Keratinocyte (primary cell): ENCODE data around the gene HOXD13. TPM values are rescaled to one million over a fixed set of nuclear protein-coding genes. Genes with fewer than 3 reads are reported as not detected.

Source experiments
- DNase-seq: peaks from one replicate; pipeline ENCODE4 v3.0.0-alpha.2; 2011; ENCODE audit warnings: low read depth, missing footprints, low spot score
- FAIRE-seq: peaks from 2 replicates; lab custom pipeline; 2011; peaks lifted over from hg19 to GRCh38; lab: Jason Lieb, UNC
- H2AFZ ChIP-seq: 2 replicates; pipeline ENCODE4 v1.6.0; 2012; ENCODE audit warnings: low read length, control low read depth, inconsistent platforms; ENCODE audit not compliant: control insufficient read depth
- H3K27ac ChIP-seq: 2 replicates; pipeline ENCODE4 v1.5.1; 2011; ENCODE audit warnings: low read length; ENCODE audit not compliant: control insufficient read depth, insufficient read depth
- H3K27me3 ChIP-seq: 3 replicates; pipeline ENCODE4 v1.6.0; 2011; ENCODE audit warnings: low read length; ENCODE audit not compliant: control insufficient read depth, insufficient read depth; ENCODE audit errors: extremely low read depth
- H3K36me3 ChIP-seq, 2 experiments: 2 replicates in 1 of 2; 3 replicates in 1 of 2; pipeline ENCODE4 v1.5.1; 2011; ENCODE audit warnings: low read length in 2 of 2, mild to moderate bottlenecking in 1 of 2; ENCODE audit not compliant: control insufficient read depth in 2 of 2, insufficient read depth in 2 of 2; ENCODE audit errors: extremely low read depth in 1 of 2
- H3K4me1 ChIP-seq: 3 replicates; pipeline ENCODE4 v1.5.1; 2011; ENCODE audit warnings: low read length; ENCODE audit not compliant: control insufficient read depth, insufficient read depth; ENCODE audit errors: extremely low read depth
- H3K4me2 ChIP-seq: 3 replicates; pipeline ENCODE4 v1.6.0; 2011; ENCODE audit warnings: low read depth, low read length; ENCODE audit not compliant: control insufficient read depth, insufficient read depth; ENCODE audit errors: extremely low read depth
- H3K4me3 ChIP-seq, 3 experiments: fragments of 200-600 bp in 1 of 3; sonication (generic) in 1 of 3; 2 replicates in 2 of 3; 3 replicates in 1 of 3; pipeline ENCODE4 v1.5.1; 2011 to 2016; ENCODE audit warnings: low read length in 3 of 3, mild to moderate bottlenecking in 3 of 3, control low read depth in 2 of 3, inconsistent platforms in 1 of 3, low read depth in 1 of 3, mixed read lengths in 1 of 3, mixed run types in 1 of 3, moderate library complexity in 1 of 3; ENCODE audit not compliant: control insufficient read depth in 2 of 3, insufficient read depth in 2 of 3; ENCODE audit errors: extremely low read depth in 1 of 3
- H3K79me2 ChIP-seq: 2 replicates; pipeline ENCODE4 v1.6.0; 2012; ENCODE audit warnings: low read length; ENCODE audit not compliant: control insufficient read depth, insufficient read depth
- H3K9ac ChIP-seq: 3 replicates; pipeline ENCODE4 v1.6.0; 2011; ENCODE audit warnings: low read length; ENCODE audit not compliant: control insufficient read depth, insufficient read depth; ENCODE audit errors: extremely low read depth
- H3K9me1 ChIP-seq: 3 replicates; pipeline ENCODE4 v1.6.0; 2011; ENCODE audit warnings: low read length; ENCODE audit not compliant: control insufficient read depth, insufficient read depth; ENCODE audit errors: extremely low read depth
- H3K9me3 ChIP-seq: 2 replicates; pipeline ENCODE4 v1.5.1; 2012; ENCODE audit warnings: low read depth, low read length; ENCODE audit not compliant: control insufficient read depth
- H4K20me1 ChIP-seq: 3 replicates; pipeline ENCODE4 v1.6.0; 2011; ENCODE audit warnings: low read length; ENCODE audit not compliant: control insufficient read depth, insufficient read depth; ENCODE audit errors: extremely low read depth
- EZH2 ChIP-seq: IDR thresholded peaks from one replicate; pipeline ENCODE4 v1.6.1; 2012; ENCODE audit warnings: inconsistent platforms, mild to moderate bottlenecking, low read length, moderate library complexity
- dilution Hi-C: fragments of 300-500 bp; cut with MboI; formaldehyde crosslinking; loops from one replicate; pipeline ENCODE4 v1.7.0; 2020; ENCODE audit warnings: low sequenced_read_pairs; ENCODE audit not compliant: extremely low pct_ligation_motif_present
- polyA plus RNA-seq, 5 experiments: library from polyadenylated mRNA; depleted of rRNA in 3 of 5; stranded (reverse) in 3 of 5; stranded (forward) in 1 of 5; unstranded in 1 of 5; fragments of >200 nt; gene quantifications; 1 replicate in 1 of 5; 2 replicates in 3 of 5; 3 replicates in 1 of 5; pipeline versions ENCODE4 v1.2.1 to v1.2.3, GENCODE V29; 2011 to 2012; ENCODE audit warnings: missing spikeins in 2 of 5, low read depth in 1 of 5, low replicate concordance in 1 of 5
- TF ChIP-seq, protein P1 (sequence below), 3 experiments: IDR thresholded peaks in 1 of 3; conservative IDR thresholded peaks in 1 of 3; optimal IDR thresholded peaks in 1 of 3; 2 replicates in 2 of 3; 3 replicates in 1 of 3; pipeline versions ENCODE3 to v1.5.1; 2011; ENCODE audit warnings: low read length in 3 of 3, mild to moderate bottlenecking in 3 of 3, moderate library complexity in 2 of 3, control low read depth in 1 of 3, inconsistent platforms in 1 of 3; ENCODE audit not compliant: insufficient read depth in 2 of 3; ENCODE audit errors: extremely low read depth in 1 of 3

The HOXD13 gene
- polyA plus RNA-seq, 1 donor (not counting 4 experiments of a cell fraction or from before 2014, with no cell fraction given), result not detected

DNA sequence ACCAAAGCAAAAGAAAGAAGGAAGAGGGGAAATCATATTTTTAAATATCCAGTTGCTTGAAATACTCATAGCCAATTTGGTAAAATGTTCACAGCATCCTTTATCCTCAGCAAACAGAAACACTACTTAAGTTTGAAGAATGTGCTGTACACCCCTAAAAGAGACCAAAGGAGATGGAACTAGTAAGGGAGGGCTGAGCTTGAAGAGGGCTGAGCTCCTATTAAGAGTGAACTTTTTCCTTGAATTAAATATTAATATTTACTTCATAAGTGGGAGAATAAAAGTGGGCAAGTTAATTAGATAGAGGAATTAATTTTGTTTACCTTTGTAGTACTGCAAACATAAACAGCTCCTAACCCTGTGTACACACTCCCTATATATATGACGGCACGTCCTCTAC lies 15.7 kb upstream of the HOXD13 start:
- no peak overlapping the region for H3K27ac ChIP-seq
- dilution Hi-C loops, result no loop called here
- H3K4me3 ChIP-seq, result no peak overlapping the region
- H3K9ac ChIP-seq, result no peak overlapping the region
- no peak for FAIRE-seq
- no peaks in the 10 kb centered on the region for H3K36me3 ChIP-seq
- H3K79me2 ChIP-seq, result no peaks in the 10 kb centered on the region
- no peak for DNase-seq
- H3K9me1 ChIP-seq, result no peaks in the 10 kb centered on the region
- H4K20me1 ChIP-seq, result no peaks in the 10 kb centered on the region
- peaks cover 12% of the 10 kb centered on the region for H3K9me3 ChIP-seq
- no peaks in the 10 kb centered on the region for H3K4me1 ChIP-seq
- H2AFZ ChIP-seq, result no peak overlapping the region
- H3K4me2 ChIP-seq, result no peak overlapping the region
- TF ChIP-seq, protein P1, sequence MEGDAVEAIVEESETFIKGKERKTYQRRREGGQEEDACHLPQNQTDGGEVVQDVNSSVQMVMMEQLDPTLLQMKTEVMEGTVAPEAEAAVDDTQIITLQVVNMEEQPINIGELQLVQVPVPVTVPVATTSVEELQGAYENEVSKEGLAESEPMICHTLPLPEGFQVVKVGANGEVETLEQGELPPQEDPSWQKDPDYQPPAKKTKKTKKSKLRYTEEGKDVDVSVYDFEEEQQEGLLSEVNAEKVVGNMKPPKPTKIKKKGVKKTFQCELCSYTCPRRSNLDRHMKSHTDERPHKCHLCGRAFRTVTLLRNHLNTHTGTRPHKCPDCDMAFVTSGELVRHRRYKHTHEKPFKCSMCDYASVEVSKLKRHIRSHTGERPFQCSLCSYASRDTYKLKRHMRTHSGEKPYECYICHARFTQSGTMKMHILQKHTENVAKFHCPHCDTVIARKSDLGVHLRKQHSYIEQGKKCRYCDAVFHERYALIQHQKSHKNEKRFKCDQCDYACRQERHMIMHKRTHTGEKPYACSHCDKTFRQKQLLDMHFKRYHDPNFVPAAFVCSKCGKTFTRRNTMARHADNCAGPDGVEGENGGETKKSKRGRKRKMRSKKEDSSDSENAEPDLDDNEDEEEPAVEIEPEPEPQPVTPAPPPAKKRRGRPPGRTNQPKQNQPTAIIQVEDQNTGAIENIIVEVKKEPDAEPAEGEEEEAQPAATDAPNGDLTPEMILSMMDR (optimal IDR thresholded peaks at IDR 0.05 in 1 of 3, IDR thresholded peaks at IDR 0.05 in 1 of 3, conservative IDR thresholded peaks at IDR 0.05 in 1 of 3; ENCODE audit: extremely low read depth in 1 of 3, insufficient read depth in 2 of 3, low read length in 3 of 3), result no peak
- no peak for TF ChIP-seq EZH2
- peaks cover 90% of the 10 kb centered on the region for H3K27me3 ChIP-seq

DNA sequence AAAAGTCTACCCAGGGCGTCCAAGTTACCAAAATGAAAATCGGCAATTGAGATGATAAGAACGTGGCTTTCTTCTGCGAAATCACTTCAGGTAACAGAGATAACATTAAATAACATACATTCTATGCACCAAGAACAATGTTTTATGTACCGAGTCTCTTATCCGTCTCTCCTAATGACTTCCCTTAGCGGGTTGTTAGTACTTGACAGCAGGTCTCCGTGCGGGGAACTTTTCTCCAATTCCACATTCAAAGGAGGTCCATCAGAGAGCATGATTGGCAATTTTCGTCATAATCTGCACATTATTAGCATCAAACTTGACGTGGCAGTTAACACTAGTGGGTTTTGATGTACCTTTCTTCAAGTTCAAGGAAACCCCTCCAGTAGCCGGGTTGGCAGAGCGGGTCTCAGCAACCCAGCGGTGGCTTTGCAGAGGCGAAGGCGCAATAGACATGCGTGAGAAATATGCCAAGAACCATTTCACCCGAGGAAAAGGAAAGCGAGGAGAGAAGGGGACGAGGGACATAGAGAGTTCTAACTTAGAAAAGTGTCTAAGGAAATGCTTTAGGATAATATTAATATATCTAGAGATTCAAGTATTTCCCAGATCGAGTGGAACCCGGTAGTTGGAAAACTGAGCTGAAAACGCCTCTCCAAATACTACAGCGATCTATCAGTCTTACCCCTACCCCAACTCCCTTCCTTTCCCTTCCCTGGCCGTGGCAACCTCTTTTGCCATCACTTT lies 13.8 kb upstream of the HOXD13 start:
- TF ChIP-seq, protein P1 (optimal IDR thresholded peaks at IDR 0.05 in 1 of 3, IDR thresholded peaks at IDR 0.05 in 1 of 3, conservative IDR thresholded peaks at IDR 0.05 in 1 of 3; ENCODE audit: extremely low read depth in 1 of 3, insufficient read depth in 2 of 3, low read length in 3 of 3), result no peak
- peak; percentile 52 for TF ChIP-seq EZH2
- no peak for FAIRE-seq
- dilution Hi-C loops, result no loop called here
- H3K27me3 ChIP-seq, result peaks cover 90% of the 10 kb centered on the region
- no peaks in the 10 kb centered on the region for H4K20me1 ChIP-seq
- H3K4me3 ChIP-seq, result no peak overlapping the region
- no peak overlapping the region for H3K27ac ChIP-seq
- no peak overlapping the region for H3K4me2 ChIP-seq
- H3K36me3 ChIP-seq, result no peaks in the 10 kb centered on the region
- no peaks in the 10 kb centered on the region for H3K79me2 ChIP-seq
- DNase-seq, result no peak
- no peak overlapping the region for H3K9ac ChIP-seq
- H2AFZ ChIP-seq, result no peak overlapping the region
- no peaks in the 10 kb centered on the region for H3K9me1 ChIP-seq
- H3K4me1 ChIP-seq, result no peaks in the 10 kb centered on the region
- H3K9me3 ChIP-seq, result peaks cover 17% of the 10 kb centered on the region
